PC-3 (cell line): ENCODE measurements around the gene MC1R. TPM values are rescaled to one million over a fixed set of nuclear protein-coding genes. Genes with fewer than 3 reads are reported as not detected.

Experiments used
- ATAC-seq: fragments of 200-7000 bp; cut with Tn5 transposase; 2 replicates; pipeline ENCODE4 v1.9.1; 2020; ENCODE audit warnings: mild to moderate bottlenecking, moderate library complexity
- BruUV-seq: library from RNA; stranded (reverse); fragments of 400-500 nt; replicated peaks from 2 replicates; lab custom pipeline; 2021; lab: Mats Ljungman, UMichigan
- CTCF ChIA-PET: fragments of 300-600 bp; sonication (Branson Sonifier 250); formaldehyde crosslinking; loops from one replicate; lab custom pipeline; 2022; ENCODE audit warnings: antibody characterized with exemption; lab: Charles Lee
- POLR2A ChIA-PET: fragments of 300-600 bp; sonication (Branson Sonifier 250); formaldehyde crosslinking; loops from one replicate; lab custom pipeline; 2022; ENCODE audit warnings: antibody characterized with exemption; ENCODE audit not compliant: unreplicated experiment; lab: Charles Lee
- DNase-seq: peaks from one replicate; pipeline ENCODE4 v3.0.0-alpha.2; 2015
- H2AFZ ChIP-seq: fragments of 300-600 bp; sonication (generic); 2 replicates; pipeline ENCODE4 v1.6.0; 2016; ENCODE audit warnings: antibody characterized with exemption, low read length
- H3F3A ChIP-seq: fragments of 300-600 bp; sonication (generic); one replicate; pipeline ENCODE4 v1.6.0; 2017; ENCODE audit warnings: antibody characterized with exemption, low read length, control low read depth, mild to moderate bottlenecking; ENCODE audit not compliant: unreplicated experiment
- H3K27ac ChIP-seq: fragments of 300-600 bp; sonication (generic); 2 replicates; pipeline ENCODE4 v1.5.1; 2016; ENCODE audit warnings: mild to moderate bottlenecking, low read length
- H3K27me3 ChIP-seq: fragments of 300-600 bp; sonication (generic); 2 replicates; pipeline ENCODE4 v1.6.1; 2016; ENCODE audit warnings: low read length, mixed read lengths
- H3K36me3 ChIP-seq: fragments of 300-600 bp; sonication (generic); 2 replicates; pipeline ENCODE4 v1.6.1; 2016; ENCODE audit warnings: low read depth, mixed run types, low read length, mixed read lengths
- H3K4me1 ChIP-seq: fragments of 300-600 bp; sonication (generic); 2 replicates; pipeline ENCODE4 v1.5.1; 2016; ENCODE audit warnings: low read length; ENCODE audit not compliant: insufficient read depth
- H3K4me2 ChIP-seq: fragments of 300-600 bp; sonication (generic); 2 replicates; pipeline ENCODE4 v1.6.0; 2016; ENCODE audit warnings: low read length
- H3K4me3 ChIP-seq: fragments of 300-600 bp; sonication (generic); 2 replicates; pipeline ENCODE4 v1.5.1; 2016; ENCODE audit warnings: mild to moderate bottlenecking, low read length, mixed read lengths
- H3K79me2 ChIP-seq: fragments of 300-600 bp; sonication (generic); 2 replicates; pipeline ENCODE4 v1.6.1; 2017; ENCODE audit warnings: low read length, mixed read lengths
- H3K9ac ChIP-seq: fragments of 300-600 bp; sonication (generic); 2 replicates; pipeline ENCODE4 v1.6.0; 2016; ENCODE audit warnings: mild to moderate bottlenecking, low read length
- H3K9me2 ChIP-seq: fragments of 300-600 bp; sonication (generic); replicated peaks from 2 replicates; pipeline ENCODE4 v1.6.1; 2016; ENCODE audit warnings: mixed run types, low read length, mixed read lengths
- H3K9me3 ChIP-seq: fragments of 300-600 bp; sonication (generic); 2 replicates; pipeline ENCODE4 v1.6.1; 2016; ENCODE audit warnings: low read length, mixed read lengths
- H4K20me1 ChIP-seq: fragments of 300-600 bp; sonication (generic); 2 replicates; pipeline ENCODE4 v1.6.1; 2016; ENCODE audit warnings: low read length, mixed read lengths
- CTCF ChIP-seq: fragments of 300-600 bp; sonication (generic); conservative IDR thresholded peaks from 2 replicates; pipeline ENCODE4 v1.5.1; 2017; ENCODE audit warnings: antibody characterized with exemption, low read depth, mild to moderate bottlenecking, low read length
- EZH2 ChIP-seq: fragments of 300-600 bp; sonication (generic); IDR thresholded peaks from one replicate; pipeline ENCODE4 v1.6.1; 2017; ENCODE audit warnings: antibody characterized with exemption, mild to moderate bottlenecking, low read length; ENCODE audit not compliant: unreplicated experiment
- EZH2phosphoT487 ChIP-seq: fragments of 300-600 bp; sonication (generic); IDR thresholded peaks from 2 replicates; pipeline ENCODE4 v1.6.1; 2018; ENCODE audit warnings: mild to moderate bottlenecking, antibody characterized with exemption, low read length, borderline replicate concordance
- intact Hi-C: fragments of 100-400 bp; cut with micrococcal nuclease; formaldehyde crosslinking; loops from 2 replicates; pipeline ENCODE4 v1.9.0; 2023
- total RNA-seq: library from RNA; depleted of rRNA; stranded (reverse); fragments of >200 nt; gene quantifications from 2 replicates; pipeline ENCODE4 v1.2.3, GENCODE V29; 2014

MC1R gene
- total RNA-seq, 1 experiment from 2014 or later, result 4.2 TPM

GRCh38 chr16:89921131-89921701 lies 2.6 kb downstream of the MC1R start:
- ATAC-seq, result no peak
- no peaks in the 10 kb centered on the region for H3K27me3 ChIP-seq
- no peaks in the 10 kb centered on the region for H3F3A ChIP-seq
- CTCF ChIA-PET, result no interaction called here
- no peak for DNase-seq
- H4K20me1 ChIP-seq, result peaks cover 17% of the 10 kb centered on the region; the same call in 1 of the 2 replicates
- no TSS peak for BruUV-seq
- POLR2A ChIA-PET, result no interaction called here
- no peaks in the 10 kb centered on the region for H3K9me3 ChIP-seq
- peak overlapping the region; percentile 99 for H3K27ac ChIP-seq
- peak overlapping the region; percentile 97 for H3K4me2 ChIP-seq
- no peak overlapping the region for H2AFZ ChIP-seq
- 0 out of 2 replicates have a peak, but pooled peaks cover 7% of the 10 kb centered on the region for H3K79me2 ChIP-seq
- H3K9ac ChIP-seq, result peak overlapping the region; percentile 30; the same call in 1 of the 2 replicates
- H3K4me3 ChIP-seq, result peak overlapping the region; percentile 84; the same call in 1 of the 2 replicates
- intact Hi-C loops, result no loop called here
- no peaks in the 10 kb centered on the region for H3K36me3 ChIP-seq
- TF ChIP-seq EZH2 (no peak), EZH2phosphoT487 (no peak), CTCF (no peak)
- H3K9me2 ChIP-seq, result no peaks in the 10 kb centered on the region
- peaks cover 35% of the 10 kb centered on the region for H3K4me1 ChIP-seq

- Histone ChIP-seq H3F3A (no peaks in the 10 kb centered on the region), H4K20me1 (peaks cover 17% of the 10 kb centered on the region; the same call in 1 of the 2 replicates), H3K27me3 (no peaks in the 10 kb centered on the region), H3K9me2 (no peaks in the 10 kb centered on the region), H3K36me3 (no peaks in the 10 kb centered on the region), H3K9me3 (no peaks in the 10 kb centered on the region), H3K4me2 (peak overlapping the region; percentile 97), H3K4me3 (peak overlapping the region; percentile 84), H3K27ac (peak overlapping the region; percentile 99), H3K4me1 (peaks cover 35% of the 10 kb centered on the region), H3K9ac (peak overlapping the region; percentile 97), H2AFZ (peak overlapping the region; percentile 54; the same call in 1 of the 2 replicates), H3K79me2 (0 out of 2 replicates have a peak, but pooled peaks cover 7% of the 10 kb centered on the region)
- CTCF ChIA-PET, result no interaction called here
- TSS peak; percentile 72 for BruUV-seq
- POLR2A ChIA-PET, result interaction anchor here (0.7 kb wide), 1 partner anchor 17 kb away, joined by 3 read pairs; no protein-coding TSS in a partner anchor
- intact Hi-C loops, result no loop called here
- ATAC-seq (peak; percentile 65), DNase-seq (peak; percentile 87)
- no peak for TF ChIP-seq EZH2phosphoT487
- TF ChIP-seq EZH2, result no peak
- no peak for TF ChIP-seq CTCF
These were observed 3.2 kb downstream of the MC1R start for GRCh38 chr16:89921702-89922476.
